K562 (cell line): ENCODE results near the gene AFDN. TPM values are rescaled to one million over a fixed set of nuclear protein-coding genes. Genes with fewer than 3 reads are reported as not detected.

Experiments used
- ATAC-seq: fragments of 200-7000 bp; cut with Tn5 transposase; 3 replicates; pipeline ENCODE4 v1.9.1; 2020; ENCODE audit warnings: moderate library complexity
- BruUV-seq: library from RNA; stranded (reverse); fragments of 400-500 nt; replicated peaks from 2 replicates; lab custom pipeline; 2021; lab: Mats Ljungman, UMichigan
- CTCF ChIA-PET: fragments of 300-600 bp; formaldehyde crosslinking; extraction: SDS; loops from one replicate; lab custom pipeline; 2021; ENCODE audit warnings: low intra/inter-chr PET ratio; lab: Yijun Ruan, JAX
- POLR2A ChIA-PET: fragments of 300-600, 350-650 bp; sonication (Branson Sonifier 250); formaldehyde crosslinking; extraction: SDS; loops from one replicate; lab custom pipeline; 2021; ENCODE audit warnings: antibody characterized with exemption, inconsistent platforms; lab: Yijun Ruan, JAX
- DNase-seq, 4 experiments: peaks; one replicate each; pipeline versions ENCODE4 v3.0.0 to v3.0.0-alpha.2; 2011 to 2018; ENCODE audit warnings: low spot score in 3 of 4, mixed read lengths in 3 of 4; ENCODE audit errors: extremely low read depth in 1 of 4
- FAIRE-seq: peaks from 2 replicates; lab custom pipeline; 2011; peaks lifted over from hg19 to GRCh38; lab: Jason Lieb, UNC
- H2AFZ ChIP-seq: 2 replicates; pipeline ENCODE4 v1.6.0; 2011; ENCODE audit warnings: low read depth, low read length, control low read depth, inconsistent platforms
- H3K27ac ChIP-seq: fragments of 200-600 bp; 3 replicates; pipeline ENCODE4 v1.8.0; 2011; ENCODE audit warnings: low read depth, mild to moderate bottlenecking, control low read depth, inconsistent platforms, low read length, moderate library complexity, mixed read lengths; ENCODE audit errors: extremely low read depth
- H3K27me3 ChIP-seq, 2 experiments: fragments of 300-600 bp in 1 of 2; 2 replicates in 1 of 2; 3 replicates in 1 of 2; pipeline versions ENCODE4 v1.6.0 to v1.8.0; 2011; ENCODE audit warnings: inconsistent platforms in 2 of 2, low read length in 2 of 2, mild to moderate bottlenecking in 1 of 2, mixed read lengths in 1 of 2, moderate library complexity in 1 of 2; ENCODE audit not compliant: control insufficient read depth in 2 of 2, insufficient read depth in 2 of 2
- H3K36me3 ChIP-seq: fragments of 300-600 bp; 3 replicates; pipeline ENCODE4 v1.8.0; 2011; ENCODE audit warnings: mild to moderate bottlenecking, low read length, inconsistent platforms; ENCODE audit not compliant: control insufficient read depth, insufficient read depth
- H3K4me1 ChIP-seq, 2 experiments: fragments of 200-600 bp in 1 of 2; replicated peaks in 1 of 2; 2 replicates in 1 of 2; 3 replicates in 1 of 2; pipeline versions ENCODE4 v1.5.1 to v1.8.0; 2011; ENCODE audit warnings: inconsistent platforms in 2 of 2, low read length in 2 of 2, mild to moderate bottlenecking in 1 of 2, mixed read lengths in 1 of 2, moderate library complexity in 1 of 2; ENCODE audit not compliant: control insufficient read depth in 2 of 2, insufficient read depth in 2 of 2
- H3K4me2 ChIP-seq: 2 replicates; pipeline ENCODE4 v1.6.1; 2011; ENCODE audit warnings: low read length, control low read depth, inconsistent platforms, mixed read lengths; ENCODE audit not compliant: insufficient read depth
- H3K4me3 ChIP-seq: fragments of 200-600 bp; sonication (generic), shearing (Covaris generic); 2 replicates; pipeline ENCODE4 v1.5.1; 2016; ENCODE audit warnings: control low read depth, inconsistent platforms
- H3K79me2 ChIP-seq: fragments of 200-600 bp; 3 replicates; pipeline ENCODE4 v1.8.0; 2011; ENCODE audit warnings: low read length, inconsistent platforms; ENCODE audit not compliant: control insufficient read depth, insufficient read depth
- H3K9ac ChIP-seq, 2 experiments: 2 replicates each; pipeline versions ENCODE4 v1.6.0 to v1.6.1; 2011; ENCODE audit warnings: low read depth in 2 of 2, low read length in 2 of 2, control low read depth in 1 of 2, inconsistent platforms in 1 of 2, mild to moderate bottlenecking in 1 of 2, mixed read lengths in 1 of 2; ENCODE audit not compliant: insufficient read depth in 1 of 2
- H3K9me1 ChIP-seq: one replicate; pipeline ENCODE4 v1.6.0; 2011; ENCODE audit warnings: inconsistent platforms, mild to moderate bottlenecking, low read length, moderate library complexity; ENCODE audit not compliant: control insufficient read depth, insufficient read depth
- H3K9me3 ChIP-seq: replicated peaks from 2 replicates; pipeline ENCODE4 v1.5.1; 2011; ENCODE audit warnings: low read depth, low read length, inconsistent platforms; ENCODE audit not compliant: control insufficient read depth, insufficient read depth
- H4K20me1 ChIP-seq: replicated peaks from 2 replicates; pipeline ENCODE4 v1.6.1; 2011; ENCODE audit warnings: low read length, inconsistent platforms, mixed read lengths; ENCODE audit not compliant: control insufficient read depth, insufficient read depth
- ASH1L ChIP-seq: fragments of 450-650 bp; IDR thresholded peaks from 2 replicates; pipeline ENCODE4 v1.6.1; 2018; ENCODE audit warnings: borderline replicate concordance, mild to moderate bottlenecking, low read depth; ENCODE audit not compliant: partially characterized antibody
- CBX1 ChIP-seq: sonication (generic); IDR thresholded peaks from 2 replicates; pipeline ENCODE4 v1.6.1; 2016; ENCODE audit warnings: antibody characterized with exemption, low read depth, mild to moderate bottlenecking
- CLOCK ChIP-seq: fragments of 250-450 bp; sonication (Bioruptor Pico); IDR thresholded peaks from 2 replicates; pipeline ENCODE4 v1.4.0; 2020; ENCODE audit warnings: mild to moderate bottlenecking, moderate library complexity, borderline replicate concordance
- E4F1 ChIP-seq: fragments of 250-450 bp; sonication (Bioruptor Pico); IDR thresholded peaks from 2 replicates; pipeline ENCODE4 v1.5.0; 2021; ENCODE audit warnings: mild to moderate bottlenecking, borderline replicate concordance
- HNRNPK ChIP-seq: fragments of 200-400 bp; formaldehyde crosslinking; IDR thresholded peaks from one replicate; pipeline ENCODE4 v1.6.1; 2018; ENCODE audit warnings: mild to moderate bottlenecking, low read depth, low read length; ENCODE audit not compliant: poor library complexity, severe bottlenecking
- MXI1 ChIP-seq: IDR thresholded peaks from 2 replicates; pipeline ENCODE4 v1.6.1; 2011; ENCODE audit warnings: low read depth, mild to moderate bottlenecking, improper control_type of control experiment, low read length
- PHF8 ChIP-seq: fragments of 200-600 bp; sonication (generic); IDR thresholded peaks from 2 replicates; pipeline ENCODE4 v1.6.1; 2012; ENCODE audit warnings: mixed run types, mild to moderate bottlenecking, inconsistent platforms, low read length, moderate library complexity, borderline replicate concordance
- SMARCB1 ChIP-seq: IDR thresholded peaks from 2 replicates; pipeline ENCODE4 v1.6.1; 2011; ENCODE audit warnings: improper control_type of control experiment, low read depth; ENCODE audit not compliant: insufficient read length
- USF1 ChIP-seq: sonication (generic); formaldehyde crosslinking; IDR thresholded peaks from 2 replicates; pipeline ENCODE4 v1.9.0; 2022; ENCODE audit warnings: mild to moderate bottlenecking, missing genetic modification reagents
- WGBS: fragments of 100-300 bp; shearing (Covaris generic); methylation state at CpG from one replicate; pipeline ENCODE4 v1.1.6; 2016; ENCODE audit warnings: low coverage, mixed read lengths; ENCODE audit not compliant: insufficient coverage; ENCODE audit errors: missing lambda C conversion rate; 5-methylcytosine and 5-hydroxymethylcytosine counted together
- in situ Hi-C: fragments of 300-500 bp; cut with MboI; formaldehyde crosslinking; loops from 4 replicates; pipeline ENCODE4 v1.15.0; 2018; ENCODE audit warnings: inconsistent platforms, mixed read lengths
- intact Hi-C: fragments of 100-400 bp; cut with micrococcal nuclease; formaldehyde crosslinking; loops from 2 replicates; pipeline ENCODE4 v1.14.2; 2022
- polyA plus RNA-seq, 8 experiments: library from polyadenylated mRNA; depleted of rRNA in 4 of 8; stranded (reverse) in 5 of 8; unstranded in 3 of 8; fragments of >200 nt; fragmentation: Nextera tagmentation in 2 of 8; fragmentation: Illumina TruSeq in 1 of 8; extraction: Ambion mirVana in 2 of 8; extraction: Trizol in 1 of 8; gene quantifications; 2 replicates each; pipeline versions ENCODE4 v1.2.1 to v1.2.3, GENCODE V29; 2011 to 2014; ENCODE audit warnings: inconsistent platforms in 1 of 8, missing spikeins in 1 of 8
- total RNA-seq, 7 experiments: library from RNA; depleted of rRNA in 6 of 7; stranded (reverse); fragments of >200 nt in 6 of 7; fragmentation: Illumina TruSeq in 2 of 7; extraction: Trizol in 2 of 7; gene quantifications; 2 replicates each; pipeline versions ENCODE4 v1.2.1 to v1.2.3, GENCODE V29; 2011 to 2021; ENCODE audit warnings: low replicate concordance in 1 of 7

The AFDN gene
- total and polyA plus RNA-seq, 9 of the 15 experiments (the other 6 are each of a cell fraction or from before 2014, with no cell fraction given), result 7.2 to 129 (median 105) TPM

- Histone ChIP-seq H3K4me1 (peaks cover 0 to 8% of the 10 kb centered on the region in 2 experiments; a peak in 1 of 5 replicates), H3K36me3 (peaks cover 10% of the 10 kb centered on the region; the same call in 1 of the 3 replicates), H2AFZ (no peak overlapping the region), H3K9me3 (no peaks in the 10 kb centered on the region), H4K20me1 (no peaks in the 10 kb centered on the region), H3K27ac (no peak overlapping the region), H3K4me3 (no peak overlapping the region), H3K27me3 (peaks cover 9 to 16% of the 10 kb centered on the region in 2 experiments; a peak in 4 of 5 replicates), H3K79me2 (no peaks in the 10 kb centered on the region), H3K9ac (no peak overlapping the region), H3K4me2 (no peak overlapping the region), H3K9me1 (no peaks in the 10 kb centered on the region)
- no peak for TF ChIP-seq CLOCK (CRISPR knock-in tag)
- no peak for TF ChIP-seq CBX1
- TF ChIP-seq MXI1, result no peak
- TF ChIP-seq USF1, result no peak
- TF ChIP-seq SMARCB1, result no peak
- TF ChIP-seq HNRNPK, result no peak
- no peak for TF ChIP-seq ASH1L
- TF ChIP-seq PHF8, result no peak
- TF ChIP-seq E4F1 (CRISPR knock-in tag), result no peak
- in situ Hi-C loops (no loop called here), intact Hi-C loops (no loop called here)
- FAIRE-seq, result no peak
- ChIA-PET POLR2A (no interaction called here), CTCF (no interaction called here)
- no peak for DNase-seq
- 60% methylated on average over 12 of the region's 12 CpGs for WGBS
- no peak; the same call in 2 of the 3 replicates for ATAC-seq
- BruUV-seq, result no TSS peak
These were observed 148.1 kb downstream of the AFDN start for GRCh38 chr6:167974640-167975344.
